Naive thymus-derived CD4-positive, alpha-beta T cell (primary cell): Measurements from ENCODE around the gene DYRK3. TPM values are rescaled to one million over a fixed set of nuclear protein-coding genes. Genes with fewer than 3 reads are reported as not detected.

Source experiments
- ATAC-seq: fragments of 150-1000 bp; cut with Tn5 transposase; 2 replicates; pipeline ENCODE4 v1.10.0; 2021; ENCODE audit warnings: mild to moderate bottlenecking, moderate library complexity
- CTCF ChIA-PET: fragments of 350-600 bp; sonication (Branson Sonifier 250); formaldehyde crosslinking; loops from one replicate; lab custom pipeline; 2021; ENCODE audit warnings: antibody characterized with exemption; lab: Charles Lee
- POLR2A ChIA-PET: fragments of 350-600 bp; sonication (Branson Sonifier 250); formaldehyde crosslinking; loops from one replicate; lab custom pipeline; 2021; ENCODE audit warnings: antibody characterized with exemption, inconsistent platforms; lab: Charles Lee
- DNase-seq, 9 donors: peaks; one replicate each; pipeline versions ENCODE4 v3.0.0 to v3.0.0-alpha.2; 2020 to 2022; ENCODE audit warnings: mixed read lengths in 1 of 9
- H3K27ac ChIP-seq: one replicate; pipeline ENCODE4 v1.7.0; 2013; ENCODE audit warnings: mild to moderate bottlenecking, low read depth, low read length, moderate library complexity
- H3K27me3 ChIP-seq, 2 donors: one replicate each; pipeline ENCODE4 v1.7.0; 2013; ENCODE audit warnings: low read length in 2 of 2, mild to moderate bottlenecking in 2 of 2, moderate library complexity in 2 of 2; ENCODE audit not compliant: control insufficient read depth in 2 of 2, insufficient read depth in 2 of 2
- H3K36me3 ChIP-seq, 3 experiments: 1 replicate in 2 of 3; 2 replicates in 1 of 3; pipeline ENCODE4 v1.7.0; 2013; ENCODE audit warnings: low read length in 3 of 3, mild to moderate bottlenecking in 3 of 3, moderate library complexity in 1 of 3; ENCODE audit not compliant: insufficient read depth in 3 of 3, control insufficient read depth in 2 of 3
- H3K4me1 ChIP-seq, 2 donors: one replicate each; pipeline ENCODE4 v1.7.0; 2013; ENCODE audit warnings: low read length in 2 of 2, mild to moderate bottlenecking in 2 of 2, moderate library complexity in 1 of 2; ENCODE audit not compliant: control insufficient read depth in 2 of 2, insufficient read depth in 2 of 2
- H3K4me3 ChIP-seq: 2 replicates; pipeline ENCODE4 v1.7.0; 2013; ENCODE audit warnings: mild to moderate bottlenecking, low read length
- H3K9me3 ChIP-seq, 3 experiments: 1 replicate in 2 of 3; 2 replicates in 1 of 3; pipeline ENCODE4 v1.7.0; 2013; ENCODE audit warnings: low read length in 3 of 3; ENCODE audit not compliant: control insufficient read depth in 2 of 3
- H3K27ac Mint-ChIP-seq, 9 donors: one replicate each; pipeline ENCODE4 v1.8.0; 2020 to 2022; ENCODE audit warnings: mixed read lengths in 9 of 9, mild to moderate bottlenecking in 8 of 9, moderate library complexity in 5 of 9, inconsistent platforms in 2 of 9
- H3K27me3 Mint-ChIP-seq, 5 donors: one replicate each; pipeline ENCODE4 v1.8.0; 2021 to 2022; ENCODE audit warnings: mixed read lengths in 5 of 5, mild to moderate bottlenecking in 1 of 5
- H3K36me3 Mint-ChIP-seq, 5 donors: one replicate each; pipeline ENCODE4 v1.8.0; 2020 to 2022; ENCODE audit warnings: mixed read lengths in 5 of 5, mild to moderate bottlenecking in 3 of 5, inconsistent platforms in 1 of 5
- H3K4me1 Mint-ChIP-seq, 7 donors: one replicate each; pipeline ENCODE4 v1.8.0; 2020 to 2022; ENCODE audit warnings: mixed read lengths in 7 of 7, mild to moderate bottlenecking in 3 of 7, inconsistent platforms in 1 of 7
- H3K4me3 Mint-ChIP-seq, 10 donors: one replicate each; pipeline ENCODE4 v1.8.0; 2020 to 2022; ENCODE audit warnings: mild to moderate bottlenecking in 10 of 10, mixed read lengths in 10 of 10, moderate library complexity in 6 of 10, inconsistent platforms in 2 of 10
- H3K9me3 Mint-ChIP-seq, 11 donors: one replicate each; pipeline ENCODE4 v1.8.0; 2020 to 2022; ENCODE audit warnings: mixed read lengths in 11 of 11, mild to moderate bottlenecking in 4 of 11, inconsistent platforms in 1 of 11, moderate library complexity in 1 of 11
- intact Hi-C, 2 donors: fragments of 100-400 bp; cut with micrococcal nuclease; formaldehyde crosslinking; loops; one replicate each; pipeline ENCODE4 v1.15.1; 2023
- polyA plus RNA-seq, 2 donors: library from polyadenylated mRNA; unstranded; fragments of 300-500 nt; fragmentation: Illumina TruSeq; gene quantifications; one replicate each; pipeline ENCODE4 v1.2.3, GENCODE V29; 2021
- total RNA-seq, 6 experiments: library from RNA in 5 of 6; stranded (reverse) in 5 of 6; gene quantifications; 1 replicate in 5 of 6; 2 replicates in 1 of 6; pipeline ENCODE4 v1.2.3 and lab custom pipeline; 2021 to 2026

The DYRK3 gene
- total and polyA plus RNA-seq, 7 experiments from 2014 or later: 0.22 to 8.2 (median 0.69) TPM; not detected in 2

DNA sequence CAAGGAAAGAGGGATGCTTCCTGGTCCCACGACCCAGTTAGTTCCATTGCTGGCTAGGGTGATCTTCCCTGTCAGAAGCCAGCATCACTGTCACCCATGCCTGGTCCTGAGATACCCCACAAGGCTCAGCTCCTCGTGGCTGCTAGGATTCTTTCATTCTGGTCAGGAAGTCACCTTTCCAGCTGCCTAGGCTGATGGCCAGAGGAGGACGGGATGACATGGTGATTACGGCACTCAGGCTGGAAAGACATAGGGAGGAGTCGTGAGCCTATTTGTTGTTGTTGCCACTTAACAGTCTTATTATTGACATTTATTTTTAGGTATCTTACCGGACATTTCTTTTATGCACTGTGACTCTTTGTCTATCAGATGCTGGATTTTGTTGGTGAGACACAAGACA lies 29.4 kb downstream of the DYRK3 start:
- H3K4me3 ChIP-seq: no peak overlapping the region
- Mint-ChIP-seq H3K27me3 (peaks cover 8 to 31% (median 20%) of the 10 kb centered on the region in 5 donors), H3K4me1 (peaks cover 3 to 35% (median 9%) of the 10 kb centered on the region in 7 donors), H3K9me3 (no peaks in the 10 kb centered on the region), H3K4me3 (no peak overlapping the region), H3K27ac (peak overlapping the region in 1 of 9 donors; percentile 37), H3K36me3 (peaks cover 0 to 3% (median 0%) of the 10 kb centered on the region in 5 donors)
- peaks cover 0 to 6% of the 10 kb centered on the region in 2 donors for H3K27me3 ChIP-seq
- no peaks in the 10 kb centered on the region for H3K36me3 ChIP-seq
- intact Hi-C loops: loop anchor here (1.0 to 2.0 kb wide), 6 partner anchors 30 to 202 kb away; no protein-coding TSS in a partner anchor
- H3K9me3 ChIP-seq: no peaks in the 10 kb centered on the region
- ATAC-seq: no peak
- ChIA-PET CTCF (interaction anchor here (0.7 to 6.0 kb wide), 22 partner anchors 8 to 1158 kb away, joined by 3 to 53 read pairs (median 10); partner anchors contain the start of genes DYRK3 and EIF2D), POLR2A (interaction anchor here (0.8 to 1.4 kb wide), 2 partner anchors 55 to 174 kb away, joined by 3 to 4 read pairs; no protein-coding TSS in a partner anchor)
- DNase-seq: no peak
- H3K4me1 ChIP-seq: peaks cover 0 to 9% of the 10 kb centered on the region in 2 donors
- H3K27ac ChIP-seq: no peak overlapping the region

- Mint-ChIP-seq H3K4me3 (no peak overlapping the region), H3K27me3 (peaks cover 12 to 28% (median 16%) of the 10 kb centered on the region in 5 donors), H3K36me3 (peaks cover 0 to under 1% (median 0%) of the 10 kb centered on the region in 5 donors), H3K9me3 (no peaks in the 10 kb centered on the region), H3K4me1 (peaks cover 3 to 35% (median 9%) of the 10 kb centered on the region in 7 donors), H3K27ac (no peak overlapping the region)
- no peak for ATAC-seq
- peaks cover 0 to 6% of the 10 kb centered on the region in 2 donors for H3K27me3 ChIP-seq
- peaks cover 0 to 9% of the 10 kb centered on the region in 2 donors for H3K4me1 ChIP-seq
- H3K9me3 ChIP-seq: no peaks in the 10 kb centered on the region
- no peaks in the 10 kb centered on the region for H3K36me3 ChIP-seq
- POLR2A ChIA-PET: no interaction called here
- DNase-seq: no peak
- H3K4me3 ChIP-seq: no peak overlapping the region
- CTCF ChIA-PET: interaction anchor here (0.7 to 6.0 kb wide), 11 partner anchors 22 to 1098 kb away, joined by 3 to 53 read pairs (median 6); partner anchors contain the start of gene DYRK3
- no peak overlapping the region for H3K27ac ChIP-seq
- intact Hi-C loops: no loop called here
These were observed 30.8 kb downstream of the DYRK3 start for GRCh38 chr1:206666031-206666561.

DNA sequence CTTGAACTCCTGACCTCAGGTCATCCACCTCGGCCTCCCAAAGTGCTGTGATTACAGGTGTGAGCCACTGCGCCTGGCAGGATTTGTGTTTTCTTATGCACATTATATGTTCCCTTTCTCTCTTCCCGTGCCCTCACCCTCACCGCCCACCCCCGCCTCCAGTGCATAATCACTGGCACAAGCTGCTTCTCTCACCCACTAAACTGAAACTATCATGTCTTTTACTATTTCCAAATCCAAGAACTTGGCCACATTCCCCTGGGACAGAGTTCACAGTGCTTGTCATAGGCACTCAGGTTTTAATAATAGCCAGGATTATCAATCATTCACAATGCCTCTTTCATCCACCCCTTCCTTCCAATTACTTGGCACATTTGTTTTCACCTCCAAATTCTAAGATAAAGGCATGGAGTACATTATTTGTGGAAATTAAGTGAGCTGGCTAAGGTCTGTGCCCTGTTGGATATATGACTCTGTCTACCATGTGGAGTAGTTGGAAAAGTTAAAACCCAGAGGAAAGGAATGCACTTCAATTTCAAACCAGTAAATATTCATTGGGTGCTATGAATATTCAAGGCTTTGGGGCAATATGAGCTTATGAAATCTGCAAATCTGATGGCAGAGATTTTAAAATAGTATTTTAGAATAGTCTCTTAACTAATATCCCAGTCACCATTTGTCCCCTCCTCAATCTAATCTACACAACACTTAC lies 31.8 kb downstream of the DYRK3 start:
- H3K27ac Mint-ChIP-seq: peak overlapping the region in 1 of 9 donors; percentile 41
- DNase-seq (no peak), ATAC-seq (no peak)
- H3K4me3 Mint-ChIP-seq: no peak overlapping the region
- Histone ChIP-seq H3K9me3 (no peaks in the 10 kb centered on the region), H3K4me3 (no peak overlapping the region), H3K27ac (no peak overlapping the region), H3K4me1 (peaks cover 0 to 9% of the 10 kb centered on the region in 2 donors), H3K36me3 (no peaks in the 10 kb centered on the region), H3K27me3 (peaks cover 0 to 6% of the 10 kb centered on the region in 2 donors)
- ChIA-PET POLR2A (no interaction called here), CTCF (interaction anchor here (0.6 to 6.0 kb wide), 7 partner anchors 21 to 1097 kb away, joined by 3 to 53 read pairs (median 4); partner anchors contain the start of gene DYRK3)
- no peaks in the 10 kb centered on the region for H3K36me3 Mint-ChIP-seq
- H3K27me3 Mint-ChIP-seq: peaks cover 12 to 25% (median 16%) of the 10 kb centered on the region in 5 donors
- intact Hi-C loops: no loop called here
- H3K9me3 Mint-ChIP-seq: no peaks in the 10 kb centered on the region
- peaks cover 3 to 35% (median 9%) of the 10 kb centered on the region in 7 donors for H3K4me1 Mint-ChIP-seq

GRCh38 chr1:206668351-206668750 lies 33.0 kb downstream of the DYRK3 start:
- POLR2A ChIA-PET: no interaction called here
- H3K27ac Mint-ChIP-seq: peak overlapping the region in 2 of 9 donors; percentile 7 to 24
- DNase-seq: no peak
- H3K36me3 ChIP-seq: no peaks in the 10 kb centered on the region
- no peak for ATAC-seq
- no peak overlapping the region for H3K4me3 ChIP-seq
- intact Hi-C loops: no loop called here
- H3K9me3 ChIP-seq: no peaks in the 10 kb centered on the region
- no peaks in the 10 kb centered on the region for H3K36me3 Mint-ChIP-seq
- no peak overlapping the region for H3K27ac ChIP-seq
- peaks cover 0 to 9% of the 10 kb centered on the region in 2 donors for H3K4me1 ChIP-seq
- H3K4me1 Mint-ChIP-seq: peaks cover 3 to 25% (median 7%) of the 10 kb centered on the region in 7 donors
- peaks cover 0 to 6% of the 10 kb centered on the region in 2 donors for H3K27me3 ChIP-seq
- no peaks in the 10 kb centered on the region for H3K9me3 Mint-ChIP-seq
- CTCF ChIA-PET: interaction anchor here (0.8 to 0.9 kb wide), 2 partner anchors 11 to 785 kb away, joined by 3 to 4 read pairs; no protein-coding TSS in a partner anchor
- peak overlapping the region in 2 of 10 donors; percentile 1 to 52 for H3K4me3 Mint-ChIP-seq
- H3K27me3 Mint-ChIP-seq: peaks cover 7 to 16% (median 8%) of the 10 kb centered on the region in 5 donors

GRCh38 chr1:206668874-206669410 lies 33.6 kb downstream of the DYRK3 start:
- POLR2A ChIA-PET: no interaction called here
- CTCF ChIA-PET: interaction anchor here (1.0 to 1.1 kb wide), 2 partner anchors 10 to 141 kb away, joined by 3 to 4 read pairs; no protein-coding TSS in a partner anchor
- Mint-ChIP-seq H3K27me3 (peaks cover 3 to 12% (median 4%) of the 10 kb centered on the region in 5 donors), H3K36me3 (no peaks in the 10 kb centered on the region), H3K4me1 (peaks cover 3 to 19% (median 7%) of the 10 kb centered on the region in 7 donors), H3K27ac (no peak overlapping the region), H3K9me3 (no peaks in the 10 kb centered on the region), H3K4me3 (no peak overlapping the region)
- no peak overlapping the region for H3K27ac ChIP-seq
- H3K4me3 ChIP-seq: no peak overlapping the region
- intact Hi-C loops: no loop called here
- no peaks in the 10 kb centered on the region for H3K36me3 ChIP-seq
- H3K9me3 ChIP-seq: no peaks in the 10 kb centered on the region
- H3K27me3 ChIP-seq: peaks cover 0 to 4% of the 10 kb centered on the region in 2 donors
- H3K4me1 ChIP-seq: peaks cover 0 to 7% of the 10 kb centered on the region in 2 donors
- ATAC-seq: no peak
- DNase-seq: no peak

GRCh38 chr1:206672011-206672688 lies 36.8 kb downstream of the DYRK3 start:
- no peaks in the 10 kb centered on the region for H3K9me3 Mint-ChIP-seq
- Histone ChIP-seq H3K9me3 (no peaks in the 10 kb centered on the region), H3K27me3 (no peaks in the 10 kb centered on the region), H3K36me3 (no peaks in the 10 kb centered on the region), H3K4me3 (no peak overlapping the region), H3K4me1 (peaks cover 0 to 4% of the 10 kb centered on the region in 2 donors), H3K27ac (no peak overlapping the region)
- POLR2A ChIA-PET: interaction anchor here (1.2 kb wide), 1 partner anchor 234 kb away, joined by 3 read pairs; no protein-coding TSS in a partner anchor
- peaks cover 0 to 9% (median 4%) of the 10 kb centered on the region in 5 donors for H3K27me3 Mint-ChIP-seq
- H3K4me1 Mint-ChIP-seq: peaks cover 0 to 11% (median 7%) of the 10 kb centered on the region in 7 donors
- H3K27ac Mint-ChIP-seq: no peak overlapping the region
- no peak overlapping the region for H3K4me3 Mint-ChIP-seq
- no peaks in the 10 kb centered on the region for H3K36me3 Mint-ChIP-seq
- ATAC-seq (no peak), DNase-seq (no peak)
- intact Hi-C loops: no loop called here
- CTCF ChIA-PET: interaction anchor here (1.0 to 2.4 kb wide), 2 partner anchors 8 to 16 kb away, joined by 3 to 10 read pairs; no protein-coding TSS in a partner anchor
